ENCODE results near the gene ARL8B.
"Not testable (repeated sequence)": the region's sequence is repeated elsewhere in the genome, so short reads cannot be mapped to it uniquely, and the experiment has no call there.

ARL8B gene

GRCh38 chr3:5122030-5122740 is at the start of gene ARL8B:
TSS of gene ARL8B (plus strand) at chr3:5122292. CDS start at chr3:5122466, 174 bp downstream.
- peak; percentile 85 for DNase-seq

GRCh38 chr3:5073374-5074085 is 48.6 kb upstream of the ARL8B start:
- DNase-seq: no peak

DNA sequence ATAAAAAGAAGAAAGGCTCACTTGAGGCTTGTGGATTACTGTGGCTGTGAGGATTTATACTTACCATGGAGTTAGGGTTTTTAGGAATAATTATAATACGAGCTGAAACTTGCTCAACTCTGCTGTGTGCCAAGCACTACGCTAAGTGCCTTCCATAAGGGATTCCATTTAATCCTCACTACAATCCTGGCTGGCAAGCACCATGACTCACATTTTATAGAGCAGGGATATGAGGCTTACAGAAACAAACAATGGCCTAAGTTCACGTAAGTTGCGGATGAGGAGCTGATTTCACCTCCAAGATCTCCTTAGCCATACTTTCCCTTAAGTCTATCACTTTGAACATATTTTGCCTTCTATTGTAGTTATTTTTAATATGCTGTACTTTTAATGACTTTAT is 43.9 kb upstream of the ARL8B start:
- peak; percentile 28 for DNase-seq

DNA sequence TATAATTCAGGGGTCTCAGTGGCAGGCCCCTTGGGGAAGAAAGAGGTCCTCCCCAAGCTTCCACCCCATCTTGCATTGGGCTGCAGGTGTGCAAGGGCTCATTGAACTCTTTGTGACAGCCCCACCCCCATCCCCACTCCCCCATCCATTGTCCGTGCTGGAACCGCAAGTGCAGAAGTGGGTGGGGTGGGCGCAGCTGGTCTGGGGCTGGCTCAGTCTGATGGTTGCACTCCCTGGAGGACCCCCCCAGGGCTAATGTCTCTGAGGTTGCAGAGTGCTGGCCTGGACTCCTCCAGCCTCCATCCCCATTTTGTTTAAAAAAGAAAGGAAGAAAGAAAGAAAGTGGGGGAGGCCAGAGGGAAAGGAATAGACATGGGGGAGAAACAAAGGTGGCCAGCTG is 42.3 kb upstream of the ARL8B start:
- no peak for DNase-seq

GRCh38 chr3:5080779-5081550 is 41.1 kb upstream of the ARL8B start:
- no peak for DNase-seq

DNA sequence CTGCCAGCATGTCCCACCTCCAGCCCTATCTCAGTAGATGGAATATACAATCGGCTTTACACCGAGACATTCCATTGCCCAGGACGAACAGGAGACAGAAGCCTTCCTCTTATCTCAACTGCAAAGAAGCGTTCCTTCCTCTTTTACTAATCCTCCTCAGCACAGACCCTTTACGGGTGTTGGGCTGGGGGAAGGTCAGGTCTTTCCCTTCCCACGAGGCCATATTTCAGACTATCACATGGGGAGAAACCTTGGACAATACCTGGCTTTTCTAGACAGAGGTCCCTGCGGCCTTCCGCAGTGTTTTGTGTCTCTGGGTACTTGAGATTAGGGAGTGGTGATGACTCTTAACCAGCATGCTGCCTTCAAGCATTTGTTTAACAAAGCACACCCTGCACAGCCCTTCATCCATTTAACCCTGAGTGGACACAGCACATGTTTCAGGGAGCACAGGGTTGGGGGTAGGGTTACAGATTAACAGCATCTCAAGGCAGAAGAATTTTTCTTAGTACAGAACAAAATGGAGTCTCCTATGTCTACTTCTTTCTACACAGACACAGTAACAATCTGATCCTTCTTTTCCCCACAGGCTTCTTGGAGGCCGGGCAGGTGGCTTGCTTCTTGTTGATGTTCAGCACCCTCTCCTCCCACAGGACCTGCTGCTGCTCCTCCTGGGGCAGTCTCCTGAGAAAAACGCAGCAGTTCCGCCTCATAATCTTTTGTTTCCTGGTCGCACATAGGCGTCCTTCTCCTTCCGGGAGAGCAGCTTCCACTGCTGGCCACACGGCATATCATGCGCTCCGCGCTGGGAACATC is 39.9 kb upstream of the ARL8B start:
- not testable (repeated sequence) for DNase-seq

DNA sequence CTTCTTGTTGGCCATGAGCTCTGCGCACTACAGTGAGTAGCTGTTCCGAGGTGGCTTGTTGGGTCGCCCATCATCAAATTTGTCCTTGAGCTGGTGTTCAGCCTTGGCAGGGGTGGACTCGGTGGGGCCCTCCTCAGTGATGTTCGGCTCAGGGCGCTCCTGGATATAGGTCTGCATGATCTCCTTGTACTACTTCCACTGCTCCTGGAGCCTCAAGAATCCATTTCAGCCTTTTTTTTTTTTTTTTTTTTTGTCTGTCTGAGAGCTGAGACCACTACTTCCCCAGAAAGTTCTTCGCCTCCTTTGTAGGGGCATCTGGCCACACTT is 39.3 kb upstream of the ARL8B start:
- DNase-seq: no peak

DNA sequence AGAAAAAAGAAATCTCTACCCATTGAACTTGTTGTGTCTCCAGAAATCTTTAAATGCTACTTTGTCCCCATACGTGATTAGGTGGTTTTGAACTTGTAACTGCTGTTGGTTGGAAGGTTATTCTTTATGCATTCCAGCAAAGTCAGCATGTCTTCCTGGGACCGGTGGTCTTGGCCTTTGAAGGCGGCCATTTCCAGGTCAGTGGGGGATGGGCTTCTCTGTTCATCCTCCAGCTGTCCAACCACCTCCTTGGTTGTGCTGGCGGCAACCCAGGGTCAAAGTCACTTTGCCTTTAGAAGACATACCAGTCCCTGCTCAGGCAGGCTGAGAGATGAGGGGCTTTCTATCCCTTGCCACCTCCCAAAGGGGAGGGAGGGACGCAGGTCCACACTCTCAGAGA is 37.9 kb upstream of the ARL8B start:
- DNase-seq: no peak

DNA sequence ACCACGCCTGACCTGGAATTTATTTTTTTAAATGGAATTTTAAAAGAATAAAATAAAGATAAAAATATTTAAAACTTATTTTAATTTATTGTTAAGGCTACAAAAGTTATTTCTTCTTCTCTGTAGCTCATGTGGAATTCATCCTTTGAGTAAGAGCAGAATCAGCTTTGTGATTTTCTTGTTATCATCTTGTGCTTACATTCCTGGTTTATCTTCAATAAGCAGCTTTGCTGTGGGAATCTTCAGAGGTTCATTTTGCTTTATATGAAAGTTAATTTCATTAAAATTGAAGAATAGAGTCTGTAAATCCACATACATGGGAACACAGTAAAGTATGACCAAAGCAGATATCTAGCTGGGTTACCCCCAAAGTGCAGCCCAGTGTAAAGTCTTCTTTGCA is 35.4 kb upstream of the ARL8B start:
- no peak for DNase-seq

GRCh38 chr3:5087209-5087608 is 34.9 kb upstream of the ARL8B start:
- DNase-seq: no peak

- DNase-seq: no peak
These were observed 31.9 kb upstream of the ARL8B start for GRCh38 chr3:5090197-5090596.

GRCh38 chr3:5092018-5092417 is 30.1 kb upstream of the ARL8B start:
- no peak for DNase-seq

DNA sequence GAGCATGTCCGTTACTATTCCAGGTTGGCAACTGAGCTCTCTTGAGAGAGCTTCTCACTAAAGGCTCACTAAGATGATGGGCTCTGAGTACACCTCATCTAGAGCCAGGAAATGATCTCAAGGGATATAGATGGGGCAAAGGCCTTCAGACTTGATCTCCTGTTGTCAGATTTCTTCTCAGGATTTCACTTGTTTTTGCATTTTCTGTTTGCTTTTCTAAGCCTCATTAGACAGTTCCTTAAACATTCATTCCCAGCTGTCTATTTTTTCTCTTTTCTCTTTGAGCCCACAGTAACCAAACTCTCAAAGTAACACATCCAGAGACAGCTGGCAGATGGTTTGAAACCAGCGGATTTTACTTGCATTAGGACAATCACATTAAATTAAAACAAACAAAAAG is 28.4 kb upstream of the ARL8B start:
- DNase-seq: peak; percentile 22

DNA sequence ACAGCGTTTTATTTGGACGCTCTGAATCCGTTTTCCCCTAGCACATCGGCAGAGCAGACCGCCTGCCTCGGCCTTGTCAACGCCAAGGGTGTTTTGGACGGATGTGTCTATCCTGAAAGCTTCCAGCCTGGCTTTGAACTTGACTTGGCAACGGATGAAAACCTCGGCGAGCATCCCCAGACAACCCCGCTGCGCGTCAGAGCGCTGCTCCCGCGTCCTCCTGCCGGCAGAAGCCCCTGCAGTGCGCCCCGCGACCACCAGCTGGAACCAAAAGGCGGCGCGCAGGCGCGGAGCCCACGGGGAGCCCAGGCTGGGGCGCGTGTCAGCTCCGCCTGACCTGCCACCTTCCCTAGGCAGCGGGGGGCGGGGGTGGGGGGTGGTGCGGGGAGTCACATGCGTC is 26.2 kb upstream of the ARL8B start:
- DNase-seq: no peak

GRCh38 chr3:5096336-5097008 is 25.6 kb upstream of the ARL8B start:
- DNase-seq: no peak

GRCh38 chr3:5098346-5098745 is 23.7 kb upstream of the ARL8B start:
- DNase-seq: no peak

GRCh38 chr3:5102532-5102931 is 19.6 kb upstream of the ARL8B start:
- DNase-seq: no peak

DNA sequence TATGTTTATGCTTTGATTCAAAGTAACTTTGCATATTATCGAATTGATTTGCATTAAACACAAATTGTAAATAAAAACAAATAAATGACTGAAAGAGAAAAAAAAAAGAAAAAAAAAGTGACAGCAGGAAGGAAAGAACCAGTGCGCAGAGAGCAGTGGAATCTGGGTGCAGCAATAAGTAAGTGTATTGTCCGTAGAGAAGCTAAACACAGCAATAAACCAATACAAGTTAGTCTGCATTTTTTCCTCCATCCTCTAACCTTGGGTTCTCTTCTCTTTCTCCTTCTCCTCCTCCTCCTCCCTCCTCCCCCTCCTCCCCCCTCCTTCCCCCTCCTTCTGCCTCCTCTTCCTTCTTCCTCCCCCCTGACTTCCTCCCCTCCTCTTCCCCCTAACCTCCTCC is 18.3 kb upstream of the ARL8B start:
- no peak for DNase-seq

GRCh38 chr3:5105050-5105449 is 17.0 kb upstream of the ARL8B start:
- DNase-seq: no peak

DNA sequence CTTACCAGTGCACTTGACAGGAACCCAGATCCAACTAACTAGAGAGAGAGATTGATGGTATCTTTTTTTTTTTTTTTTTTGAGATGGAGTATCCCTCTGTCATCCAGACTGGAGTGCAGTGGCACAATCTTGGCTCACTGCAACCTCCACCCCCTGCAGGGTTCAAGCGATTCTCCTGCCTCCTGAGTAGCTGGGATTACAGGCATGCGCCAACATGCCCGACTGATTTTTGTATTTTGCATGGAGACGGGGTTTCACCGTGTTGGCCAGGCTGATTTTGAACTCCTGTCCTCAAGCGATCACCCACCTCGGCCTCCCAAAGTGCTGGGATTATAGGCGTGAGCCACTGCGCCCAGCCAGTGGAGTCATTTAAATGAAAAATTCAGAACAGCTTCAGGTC is 15.7 kb upstream of the ARL8B start:
- not testable (repeated sequence) for DNase-seq

DNA sequence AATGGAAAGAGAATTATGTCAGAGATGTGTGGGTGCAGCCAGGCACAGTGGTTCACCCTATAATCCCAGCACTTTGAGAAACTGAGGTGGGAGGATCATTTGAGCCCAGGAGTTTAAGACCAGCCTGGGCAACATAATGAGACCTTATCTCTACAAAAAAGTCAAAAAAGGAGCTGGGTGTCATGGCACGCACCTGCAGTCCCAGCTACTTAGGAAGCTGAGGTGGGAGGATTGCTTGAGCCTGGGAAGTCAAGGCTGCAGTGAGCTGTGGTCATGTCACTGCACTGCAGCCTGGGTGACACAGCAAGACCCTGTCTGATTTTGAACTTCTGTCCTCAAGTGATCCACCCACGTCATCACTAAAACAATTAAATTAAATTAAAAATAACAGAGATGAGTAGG is 15.2 kb upstream of the ARL8B start:
- DNase-seq: not testable (repeated sequence)

DNA sequence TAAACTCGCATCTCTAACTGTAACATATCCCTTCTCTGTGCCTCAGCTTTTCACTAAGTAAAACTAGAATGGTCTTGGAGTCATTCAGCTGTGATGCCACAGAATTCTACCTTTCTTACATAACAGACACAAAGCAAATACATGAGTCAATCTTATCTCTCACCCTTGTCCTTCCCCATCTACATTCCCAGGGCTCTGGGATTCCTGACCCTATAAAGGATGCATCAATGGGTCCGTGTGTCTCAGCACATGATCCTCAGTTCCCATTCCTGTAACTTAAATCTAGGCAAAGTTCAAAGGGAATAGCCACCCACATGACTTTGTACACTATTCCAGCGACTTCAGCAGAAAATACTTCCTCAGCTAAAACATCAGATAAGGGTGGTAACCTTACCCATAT is 11.8 kb upstream of the ARL8B start:
- DNase-seq: no peak

GRCh38 chr3:5112043-5112442 is 10.0 kb upstream of the ARL8B start:
- DNase-seq: no peak
